Neural progenitor cell (in vitro differentiated cells): ENCODE measurements around the gene HSFX1. TPM values are rescaled to one million over a fixed set of nuclear protein-coding genes. Genes with fewer than 3 reads are reported as not detected.
"Not testable (repeated sequence)": the region's sequence is repeated elsewhere in the genome, so short reads cannot be mapped to it uniquely, and the experiment has no call there.

Experiments
- DNase-seq: peaks from one replicate; pipeline ENCODE4 v3.0.0-alpha.2; 2016; ENCODE audit warnings: low spot score
- H2AFZ ChIP-seq: fragments of 200-600 bp; sonication (generic); replicated peaks from 2 replicates; pipeline ENCODE4 v1.6.1; 2016; ENCODE audit warnings: antibody characterized with exemption
- H3F3A ChIP-seq: fragments of 200-600 bp; sonication (generic); 2 replicates; pipeline ENCODE4 v1.6.1; 2016; ENCODE audit warnings: antibody characterized with exemption, low read depth
- H3K27ac ChIP-seq: fragments of 200-600 bp; sonication (generic); 2 replicates; pipeline ENCODE4 v1.5.1; 2016; ENCODE audit warnings: mild to moderate bottlenecking
- H3K27me3 ChIP-seq: fragments of 200-600 bp; sonication (generic); 2 replicates; pipeline ENCODE4 v1.6.1; 2016; ENCODE audit warnings: mild to moderate bottlenecking, moderate library complexity
- H3K36me3 ChIP-seq: fragments of 200-600 bp; sonication (generic); 2 replicates; pipeline ENCODE4 v1.5.1; 2016
- H3K4me1 ChIP-seq: fragments of 200-600 bp; sonication (generic); 2 replicates; pipeline ENCODE4 v1.6.1; 2016; ENCODE audit warnings: mixed run types
- H3K4me2 ChIP-seq: fragments of 200-600 bp; sonication (generic); 2 replicates; pipeline ENCODE4 v1.6.1; 2016
- H3K4me3 ChIP-seq: fragments of 200-600 bp; sonication (generic); 2 replicates; pipeline ENCODE4 v1.5.1; 2016
- H3K79me2 ChIP-seq: fragments of 200-600 bp; sonication (generic); 2 replicates; pipeline ENCODE4 v1.6.1; 2016; ENCODE audit warnings: low read depth
- H3K9ac ChIP-seq: fragments of 200-600 bp; sonication (generic); 2 replicates; pipeline ENCODE4 v1.6.1; 2016
- H3K9me3 ChIP-seq: fragments of 200-600 bp; sonication (generic); 2 replicates; pipeline ENCODE4 v1.5.1; 2016; ENCODE audit warnings: low read depth
- H4K20me1 ChIP-seq: fragments of 200-600 bp; sonication (generic); 2 replicates; pipeline ENCODE4 v1.6.1; 2016; ENCODE audit warnings: low read depth
- H3K27ac Mint-ChIP-seq: 3 replicates; pipeline ENCODE4 v1.8.0; 2021; ENCODE audit warnings: mixed read lengths
- H3K27me3 Mint-ChIP-seq: 2 replicates; pipeline ENCODE4 v1.8.0; 2022; ENCODE audit warnings: low read depth, mild to moderate bottlenecking, inconsistent platforms, moderate library complexity, mixed read lengths; ENCODE audit not compliant: insufficient read depth
- H3K36me3 Mint-ChIP-seq: 3 replicates; pipeline ENCODE4 v1.8.0; 2021; ENCODE audit warnings: mixed read lengths
- H3K4me1 Mint-ChIP-seq: 3 replicates; pipeline ENCODE4 v1.8.0; 2021; ENCODE audit warnings: mixed read lengths
- H3K4me3 Mint-ChIP-seq: 3 replicates; pipeline ENCODE4 v1.8.0; 2021; ENCODE audit warnings: mild to moderate bottlenecking, moderate library complexity, mixed read lengths
- H3K9me3 Mint-ChIP-seq: 3 replicates; pipeline ENCODE4 v1.8.0; 2020; ENCODE audit warnings: mixed read lengths
- CTCF ChIP-seq: fragments of 200-600 bp; sonication (generic); IDR thresholded peaks from 2 replicates; pipeline ENCODE4 v1.5.1; 2017; ENCODE audit warnings: antibody characterized with exemption, mild to moderate bottlenecking
- EZH2 ChIP-seq: fragments of 200-600 bp; sonication (generic); IDR thresholded peaks from 2 replicates; pipeline ENCODE4 v1.6.1; 2017; ENCODE audit warnings: antibody characterized with exemption, mild to moderate bottlenecking, moderate library complexity
- EZH2phosphoT487 ChIP-seq: fragments of 200-600 bp; sonication (generic); IDR thresholded peaks from 2 replicates; pipeline ENCODE4 v1.6.1; 2017; ENCODE audit warnings: antibody characterized with exemption
- total RNA-seq: library from RNA; depleted of rRNA; stranded (reverse); fragments of >200 nt; gene quantifications from 2 replicates; pipeline ENCODE4 v1.2.3, GENCODE V29; 2015; ENCODE audit warnings: low replicate concordance

The HSFX1 gene
- total RNA-seq, 1 donor from 2014 or later = 0.06 TPM

- H3K4me3 Mint-ChIP-seq = no peak overlapping the region
- Histone ChIP-seq H3K4me2 (no peak overlapping the region), H3K4me1 (no peaks in the 10 kb centered on the region), H3K79me2 (no peaks in the 10 kb centered on the region), H3F3A (no peaks in the 10 kb centered on the region), H3K27me3 (no peaks in the 10 kb centered on the region), H2AFZ (no peak overlapping the region), H3K27ac (no peak overlapping the region), H3K4me3 (no peak overlapping the region), H3K36me3 (no peaks in the 10 kb centered on the region), H3K9me3 (no peaks in the 10 kb centered on the region), H4K20me1 (no peaks in the 10 kb centered on the region), H3K9ac (no peak overlapping the region)
- peaks cover 4% of the 10 kb centered on the region for H3K27me3 Mint-ChIP-seq
- no peaks in the 10 kb centered on the region for H3K4me1 Mint-ChIP-seq
- peaks cover 11% of the 10 kb centered on the region for H3K9me3 Mint-ChIP-seq
- DNase-seq = no peak
- TF ChIP-seq EZH2 = no peak
- TF ChIP-seq EZH2phosphoT487 = no peak
- no peak for TF ChIP-seq CTCF
- no peak overlapping the region for H3K27ac Mint-ChIP-seq
- H3K36me3 Mint-ChIP-seq = no peaks in the 10 kb centered on the region
Measured at GRCh38 chrX:149762696-149763614, 10.9 kb upstream of the HSFX1 start.

GRCh38 chrX:149770344-149770743, 3.5 kb upstream of the HSFX1 start:
- H3K9me3 Mint-ChIP-seq, H3K9ac ChIP-seq, H3K36me3 Mint-ChIP-seq, H3K4me3 Mint-ChIP-seq, H3K79me2 ChIP-seq, DNase-seq, H3K27me3 Mint-ChIP-seq, H3K9me3 ChIP-seq, H3K4me1 Mint-ChIP-seq, H3K27me3 ChIP-seq, H3K4me3 ChIP-seq, H3F3A ChIP-seq, H3K27ac Mint-ChIP-seq, H2AFZ ChIP-seq, H3K4me1 ChIP-seq, H3K27ac ChIP-seq, H3K4me2 ChIP-seq, H4K20me1 ChIP-seq, H3K36me3 ChIP-seq: not testable (repeated sequence)

- H3K4me1 Mint-ChIP-seq, H3K79me2 ChIP-seq, H3K4me3 ChIP-seq, H3K36me3 ChIP-seq, H3K36me3 Mint-ChIP-seq, H3K4me3 Mint-ChIP-seq, H3K27me3 ChIP-seq, H3K9me3 ChIP-seq, H4K20me1 ChIP-seq, H3K4me2 ChIP-seq, DNase-seq, H3K9me3 Mint-ChIP-seq, H3F3A ChIP-seq, H3K9ac ChIP-seq, H3K4me1 ChIP-seq, H2AFZ ChIP-seq, H3K27me3 Mint-ChIP-seq, H3K27ac ChIP-seq, H3K27ac Mint-ChIP-seq: not testable (repeated sequence)
Measured at GRCh38 chrX:149773026-149773425, 842 bp upstream of the HSFX1 start.

GRCh38 chrX:149777999-149778398, 4.1 kb downstream of the HSFX1 start:
- H2AFZ ChIP-seq, H3K27ac Mint-ChIP-seq, H3K9ac ChIP-seq, H3K4me3 ChIP-seq, H3K9me3 Mint-ChIP-seq, H3K4me2 ChIP-seq, H3K79me2 ChIP-seq, H3K4me1 Mint-ChIP-seq, H3K9me3 ChIP-seq, DNase-seq, H3K27ac ChIP-seq, H3K4me3 Mint-ChIP-seq, H4K20me1 ChIP-seq, H3F3A ChIP-seq, H3K27me3 ChIP-seq, H3K36me3 ChIP-seq, H3K36me3 Mint-ChIP-seq, H3K4me1 ChIP-seq, H3K27me3 Mint-ChIP-seq: not testable (repeated sequence)

GRCh38 chrX:149781727-149782126, 7.9 kb downstream of the HSFX1 start, which contains the start of gene MAGEA9:
Gene MAGEA9, plus strand, starts transcription at chrX:149781930. Its CDS starts 4,281 bp downstream, at chrX:149786211.
- H3K27me3 ChIP-seq, H3K4me3 Mint-ChIP-seq, H3K4me1 ChIP-seq, H3K4me3 ChIP-seq, H3K36me3 ChIP-seq, H3K36me3 Mint-ChIP-seq, DNase-seq, H3K9ac ChIP-seq, H3K4me2 ChIP-seq, H3K9me3 Mint-ChIP-seq, H3K27ac ChIP-seq, H3K9me3 ChIP-seq, H3K79me2 ChIP-seq, H4K20me1 ChIP-seq, H3K27me3 Mint-ChIP-seq, H3K27ac Mint-ChIP-seq, H3F3A ChIP-seq, H3K4me1 Mint-ChIP-seq, H2AFZ ChIP-seq: not testable (repeated sequence)

- H3K79me2 ChIP-seq, H3K4me3 ChIP-seq, H2AFZ ChIP-seq, H3K36me3 Mint-ChIP-seq, H3K9me3 Mint-ChIP-seq, H3K4me3 Mint-ChIP-seq, H3K27ac ChIP-seq, H3K4me2 ChIP-seq, H3K4me1 Mint-ChIP-seq, H3K27me3 Mint-ChIP-seq, DNase-seq, H3K9me3 ChIP-seq, H3K9ac ChIP-seq, H4K20me1 ChIP-seq, H3F3A ChIP-seq, H3K27ac Mint-ChIP-seq, H3K27me3 ChIP-seq, H3K4me1 ChIP-seq, H3K36me3 ChIP-seq: not testable (repeated sequence)
Measured at GRCh38 chrX:149795531-149795930, 21.7 kb downstream of the HSFX1 start.
